ENCODE results near the gene GBA3.

GBA3 gene

DNA sequence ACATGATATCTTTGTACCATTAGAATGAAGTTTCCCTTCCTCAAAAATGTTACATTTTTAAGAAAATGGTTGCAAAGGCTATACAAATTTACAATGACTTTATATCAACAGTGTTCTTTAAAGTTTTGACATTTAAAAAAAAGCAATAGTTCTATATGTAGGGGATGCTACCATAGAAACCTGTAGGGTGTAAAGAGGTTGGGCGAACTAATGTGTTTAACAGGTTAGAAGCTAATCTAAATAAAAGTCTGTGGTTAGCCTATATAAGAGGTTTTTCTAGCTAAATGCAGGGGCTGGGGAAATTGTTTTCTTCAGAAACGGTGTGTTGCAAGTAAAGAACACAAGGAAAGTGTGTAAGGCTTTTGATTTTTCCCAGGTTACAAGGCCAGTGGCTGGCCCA is 73.3 kb downstream of the GBA3 start:
- H3K27me3 ChIP-seq (ENCODE audit: low read length): no peaks in the 10 kb centered on the region
- TF ChIP-seq EZH2phosphoT487 (conservative IDR thresholded peaks at IDR 0.05; ENCODE audit: low read length): no peak
- TF ChIP-seq, protein P1, sequence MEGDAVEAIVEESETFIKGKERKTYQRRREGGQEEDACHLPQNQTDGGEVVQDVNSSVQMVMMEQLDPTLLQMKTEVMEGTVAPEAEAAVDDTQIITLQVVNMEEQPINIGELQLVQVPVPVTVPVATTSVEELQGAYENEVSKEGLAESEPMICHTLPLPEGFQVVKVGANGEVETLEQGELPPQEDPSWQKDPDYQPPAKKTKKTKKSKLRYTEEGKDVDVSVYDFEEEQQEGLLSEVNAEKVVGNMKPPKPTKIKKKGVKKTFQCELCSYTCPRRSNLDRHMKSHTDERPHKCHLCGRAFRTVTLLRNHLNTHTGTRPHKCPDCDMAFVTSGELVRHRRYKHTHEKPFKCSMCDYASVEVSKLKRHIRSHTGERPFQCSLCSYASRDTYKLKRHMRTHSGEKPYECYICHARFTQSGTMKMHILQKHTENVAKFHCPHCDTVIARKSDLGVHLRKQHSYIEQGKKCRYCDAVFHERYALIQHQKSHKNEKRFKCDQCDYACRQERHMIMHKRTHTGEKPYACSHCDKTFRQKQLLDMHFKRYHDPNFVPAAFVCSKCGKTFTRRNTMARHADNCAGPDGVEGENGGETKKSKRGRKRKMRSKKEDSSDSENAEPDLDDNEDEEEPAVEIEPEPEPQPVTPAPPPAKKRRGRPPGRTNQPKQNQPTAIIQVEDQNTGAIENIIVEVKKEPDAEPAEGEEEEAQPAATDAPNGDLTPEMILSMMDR (IDR thresholded peaks at IDR 0.05; ENCODE audit: insufficient read depth, low read length, poor library complexity, severe bottlenecking): no peak

DNA sequence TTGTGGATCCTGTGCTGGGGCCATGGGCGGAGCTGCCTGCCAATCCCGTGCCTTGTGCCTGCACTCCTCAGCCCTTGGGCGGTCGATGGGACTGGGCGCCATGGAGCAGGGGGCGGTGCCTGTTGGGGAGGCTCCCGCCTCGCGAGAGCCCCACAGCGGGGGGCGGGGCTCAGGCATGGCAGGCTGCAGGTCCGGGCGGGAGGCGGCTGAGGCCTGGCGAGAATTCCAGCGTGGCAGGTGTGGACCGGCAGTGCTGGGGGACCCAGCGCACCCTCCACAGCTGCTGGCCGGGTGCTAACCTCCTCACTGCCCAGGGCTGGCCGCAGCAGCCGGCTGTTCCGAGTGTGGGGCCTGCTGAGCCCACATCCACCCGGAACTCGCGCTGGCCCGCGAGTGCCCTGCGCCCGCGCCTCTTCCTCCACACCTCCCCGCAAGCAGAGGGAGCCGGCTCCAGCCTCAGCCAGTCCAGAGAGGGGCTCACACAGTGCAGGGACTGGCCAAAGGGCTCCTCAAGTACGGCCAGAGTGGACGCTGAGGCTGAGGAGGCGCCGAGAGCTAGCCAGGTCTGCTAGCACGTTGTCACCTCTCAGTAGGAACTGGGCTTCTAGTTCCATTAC is 85.9 kb downstream of the GBA3 start:
- Histone ChIP-seq H4K20me1 (ENCODE audit: low read depth, low read length) (no peaks in the 10 kb centered on the region), H3K9ac (ENCODE audit: low read length) (no peak overlapping the region), H3K9me3 (ENCODE audit: insufficient read depth, low read length) (no peaks in the 10 kb centered on the region), H3K79me2 (ENCODE audit: insufficient read depth, low read length) (no peaks in the 10 kb centered on the region), H2AFZ (ENCODE audit: low read depth, low read length, severe bottlenecking) (no peak overlapping the region), H3K36me3 (ENCODE audit: low read length) (no peaks in the 10 kb centered on the region), H3K4me3 (ENCODE audit: insufficient read depth, low read length, poor library complexity, severe bottlenecking) (no peak overlapping the region), H3K27ac (ENCODE audit: low read depth, low read length) (no peak overlapping the region), H3K27me3 (ENCODE audit: low read length) (no peaks in the 10 kb centered on the region), H3K9me2 (replicated peaks; ENCODE audit: insufficient read depth, low read length) (no peaks in the 10 kb centered on the region), H3K4me2 (ENCODE audit: low read depth, low read length, poor library complexity, severe bottlenecking) (no peak overlapping the region), H3F3A (ENCODE audit: insufficient read depth) (no peaks in the 10 kb centered on the region)
- TF ChIP-seq, protein P1 (IDR thresholded peaks at IDR 0.05; ENCODE audit: insufficient read depth, low read length, poor library complexity, severe bottlenecking): no peak
- no peak for TF ChIP-seq EZH2phosphoT487 (conservative IDR thresholded peaks at IDR 0.05; ENCODE audit: low read length)

More for the DNA sequence above, 73.3 kb downstream of the GBA3 start:
- no peaks in the 10 kb centered on the region for H4K20me1 ChIP-seq (ENCODE audit: low read depth, low read length)
- no peak overlapping the region for H2AFZ ChIP-seq (ENCODE audit: low read depth, low read length, severe bottlenecking)
- no peaks in the 10 kb centered on the region for H3K9me3 ChIP-seq (ENCODE audit: insufficient read depth, low read length)
- H3K4me3 ChIP-seq (ENCODE audit: insufficient read depth, low read length, poor library complexity, severe bottlenecking): no peak overlapping the region
- no peaks in the 10 kb centered on the region for H3F3A ChIP-seq (ENCODE audit: insufficient read depth)
- no peaks in the 10 kb centered on the region for H3K9me2 ChIP-seq (replicated peaks; ENCODE audit: insufficient read depth, low read length)
- no peak overlapping the region for H3K27ac ChIP-seq (ENCODE audit: low read depth, low read length)
- no peak overlapping the region for H3K9ac ChIP-seq (ENCODE audit: low read length)
- no peaks in the 10 kb centered on the region for H3K79me2 ChIP-seq (ENCODE audit: insufficient read depth, low read length)
- no peak overlapping the region for H3K4me2 ChIP-seq (ENCODE audit: low read depth, low read length, poor library complexity, severe bottlenecking)
- H3K36me3 ChIP-seq (ENCODE audit: low read length): no peaks in the 10 kb centered on the region

DNA sequence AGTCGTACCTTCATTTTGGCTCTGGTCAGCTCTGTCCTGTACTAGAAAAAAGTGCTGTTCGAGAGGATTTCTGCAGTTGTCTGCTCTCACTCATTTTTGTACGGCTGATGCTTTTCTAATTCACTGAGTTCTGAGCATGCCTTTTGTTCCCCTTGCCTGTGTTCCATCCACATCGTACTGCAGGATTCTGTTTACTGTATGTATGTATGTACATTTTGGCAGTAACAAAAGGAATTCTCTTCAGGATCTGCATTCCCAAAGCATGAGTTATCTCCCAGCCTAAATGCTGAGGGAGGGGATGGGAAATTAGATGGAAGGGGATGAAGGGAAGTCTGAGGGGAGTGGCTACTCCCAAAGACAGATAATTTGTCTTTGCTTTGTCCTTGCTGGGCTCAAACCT is 87.6 kb downstream of the GBA3 start:
- H3K79me2 ChIP-seq (ENCODE audit: insufficient read depth, low read length): no peaks in the 10 kb centered on the region
- H3K4me2 ChIP-seq (ENCODE audit: low read depth, low read length, poor library complexity, severe bottlenecking): no peak overlapping the region
- no peaks in the 10 kb centered on the region for H4K20me1 ChIP-seq (ENCODE audit: low read depth, low read length)
- H3K27ac ChIP-seq (ENCODE audit: low read depth, low read length): no peak overlapping the region
- H2AFZ ChIP-seq (ENCODE audit: low read depth, low read length, severe bottlenecking): no peak overlapping the region
- no peaks in the 10 kb centered on the region for H3K9me2 ChIP-seq (replicated peaks; ENCODE audit: insufficient read depth, low read length)
- H3K36me3 ChIP-seq (ENCODE audit: low read length): no peaks in the 10 kb centered on the region
- H3K4me3 ChIP-seq (ENCODE audit: insufficient read depth, low read length, poor library complexity, severe bottlenecking): no peak overlapping the region
- no peaks in the 10 kb centered on the region for H3K27me3 ChIP-seq (ENCODE audit: low read length)
- no peaks in the 10 kb centered on the region for H3F3A ChIP-seq (ENCODE audit: insufficient read depth)
- no peak overlapping the region for H3K9ac ChIP-seq (ENCODE audit: low read length)
- TF ChIP-seq EZH2phosphoT487 (conservative IDR thresholded peaks at IDR 0.05; ENCODE audit: low read length): no peak
- H3K9me3 ChIP-seq (ENCODE audit: insufficient read depth, low read length): no peaks in the 10 kb centered on the region

DNA sequence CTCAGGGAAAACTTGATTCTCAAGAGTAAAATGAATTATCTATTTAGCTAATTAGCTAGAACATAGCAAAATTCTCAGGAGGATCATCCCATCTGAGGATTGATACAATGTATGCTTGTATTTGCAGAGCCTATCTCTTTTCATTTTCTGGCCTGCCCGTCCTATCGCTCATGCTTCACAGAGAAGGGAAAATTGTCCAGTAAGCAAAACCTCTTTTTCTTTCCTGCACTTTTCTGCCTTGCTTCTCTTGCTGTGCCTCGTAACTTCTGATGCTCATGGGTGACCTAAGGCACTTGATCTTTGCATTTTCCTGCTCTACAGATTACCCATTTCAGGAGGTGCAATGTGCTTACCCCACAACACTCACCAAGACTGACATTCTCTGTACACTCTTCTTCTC is 88.1 kb downstream of the GBA3 start:
- H3K27ac ChIP-seq (ENCODE audit: low read depth, low read length): no peak overlapping the region

More for the DNA sequence above, 88.1 kb downstream of the GBA3 start:
- Histone ChIP-seq H2AFZ (ENCODE audit: low read depth, low read length, severe bottlenecking) (no peak overlapping the region), H3K79me2 (ENCODE audit: insufficient read depth, low read length) (no peaks in the 10 kb centered on the region), H3K27me3 (ENCODE audit: low read length) (no peaks in the 10 kb centered on the region), H3K4me3 (ENCODE audit: insufficient read depth, low read length, poor library complexity, severe bottlenecking) (no peak overlapping the region), H3K9me2 (replicated peaks; ENCODE audit: insufficient read depth, low read length) (no peaks in the 10 kb centered on the region), H3K36me3 (ENCODE audit: low read length) (no peaks in the 10 kb centered on the region), H3K9me3 (ENCODE audit: insufficient read depth, low read length) (no peaks in the 10 kb centered on the region), H4K20me1 (ENCODE audit: low read depth, low read length) (no peaks in the 10 kb centered on the region), H3K9ac (ENCODE audit: low read length) (no peak overlapping the region), H3K4me2 (ENCODE audit: low read depth, low read length, poor library complexity, severe bottlenecking) (no peak overlapping the region), H3F3A (ENCODE audit: insufficient read depth) (no peaks in the 10 kb centered on the region)
- TF ChIP-seq EZH2phosphoT487 (conservative IDR thresholded peaks at IDR 0.05; ENCODE audit: low read length): no peak
- TF ChIP-seq, protein P1 (IDR thresholded peaks at IDR 0.05; ENCODE audit: insufficient read depth, low read length, poor library complexity, severe bottlenecking): no peak
